ENCODE measurements around the gene DNAH10. TPM values are rescaled to one million over a fixed set of nuclear protein-coding genes. Genes with fewer than 3 reads are reported as not detected.
"Not testable (repeated sequence)": the region's sequence is repeated elsewhere in the genome, so short reads cannot be mapped to it uniquely, and the experiment has no call there.

The DNAH10 gene
- total and polyA plus RNA-seq, 8 donors = 0.02 to 0.59 (median 0.09) TPM; not detected in 1

DNA sequence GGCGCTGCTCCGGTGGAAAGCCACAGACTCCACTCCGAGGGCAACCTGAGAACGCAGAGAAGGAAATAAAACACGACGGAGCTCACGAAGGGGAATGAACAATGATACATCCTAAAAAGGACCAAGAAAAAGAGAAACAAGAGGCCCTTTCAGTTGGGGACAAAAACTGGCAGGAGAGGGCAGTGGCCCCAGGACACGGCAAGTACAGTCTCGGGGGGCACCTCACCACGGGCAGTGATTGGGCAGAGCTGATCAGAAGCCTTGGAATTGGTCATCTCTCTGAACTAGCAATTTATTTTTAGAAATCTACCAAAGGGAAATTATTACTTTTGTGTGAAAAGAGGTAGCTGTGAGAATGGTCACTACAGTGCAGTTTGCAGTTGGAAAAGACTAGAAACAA, 182.6 kb downstream of the DNAH10 start:
- TF ChIP-seq, protein P1, sequence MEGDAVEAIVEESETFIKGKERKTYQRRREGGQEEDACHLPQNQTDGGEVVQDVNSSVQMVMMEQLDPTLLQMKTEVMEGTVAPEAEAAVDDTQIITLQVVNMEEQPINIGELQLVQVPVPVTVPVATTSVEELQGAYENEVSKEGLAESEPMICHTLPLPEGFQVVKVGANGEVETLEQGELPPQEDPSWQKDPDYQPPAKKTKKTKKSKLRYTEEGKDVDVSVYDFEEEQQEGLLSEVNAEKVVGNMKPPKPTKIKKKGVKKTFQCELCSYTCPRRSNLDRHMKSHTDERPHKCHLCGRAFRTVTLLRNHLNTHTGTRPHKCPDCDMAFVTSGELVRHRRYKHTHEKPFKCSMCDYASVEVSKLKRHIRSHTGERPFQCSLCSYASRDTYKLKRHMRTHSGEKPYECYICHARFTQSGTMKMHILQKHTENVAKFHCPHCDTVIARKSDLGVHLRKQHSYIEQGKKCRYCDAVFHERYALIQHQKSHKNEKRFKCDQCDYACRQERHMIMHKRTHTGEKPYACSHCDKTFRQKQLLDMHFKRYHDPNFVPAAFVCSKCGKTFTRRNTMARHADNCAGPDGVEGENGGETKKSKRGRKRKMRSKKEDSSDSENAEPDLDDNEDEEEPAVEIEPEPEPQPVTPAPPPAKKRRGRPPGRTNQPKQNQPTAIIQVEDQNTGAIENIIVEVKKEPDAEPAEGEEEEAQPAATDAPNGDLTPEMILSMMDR (IDR thresholded peaks at IDR 0.05) = no peak
- DNase-seq (no peak), FAIRE-seq (no peak), ATAC-seq (no peak)
- Histone ChIP-seq H3K27ac (no peak overlapping the region), H3K27me3 (no peaks in the 10 kb centered on the region), H3K4me3 (no peak overlapping the region), H3K9me3 (no peaks in the 10 kb centered on the region), H3K4me1 (no peaks in the 10 kb centered on the region), H3K36me3 (peaks cover 0 to 18% (median 0%) of the 10 kb centered on the region in 3 donors)
- 83 to 90% methylated on average over 10 of the region's 10 CpGs for WGBS, 2 donors
- intact Hi-C loops (cut with DNase I) = no loop called here

DNA sequence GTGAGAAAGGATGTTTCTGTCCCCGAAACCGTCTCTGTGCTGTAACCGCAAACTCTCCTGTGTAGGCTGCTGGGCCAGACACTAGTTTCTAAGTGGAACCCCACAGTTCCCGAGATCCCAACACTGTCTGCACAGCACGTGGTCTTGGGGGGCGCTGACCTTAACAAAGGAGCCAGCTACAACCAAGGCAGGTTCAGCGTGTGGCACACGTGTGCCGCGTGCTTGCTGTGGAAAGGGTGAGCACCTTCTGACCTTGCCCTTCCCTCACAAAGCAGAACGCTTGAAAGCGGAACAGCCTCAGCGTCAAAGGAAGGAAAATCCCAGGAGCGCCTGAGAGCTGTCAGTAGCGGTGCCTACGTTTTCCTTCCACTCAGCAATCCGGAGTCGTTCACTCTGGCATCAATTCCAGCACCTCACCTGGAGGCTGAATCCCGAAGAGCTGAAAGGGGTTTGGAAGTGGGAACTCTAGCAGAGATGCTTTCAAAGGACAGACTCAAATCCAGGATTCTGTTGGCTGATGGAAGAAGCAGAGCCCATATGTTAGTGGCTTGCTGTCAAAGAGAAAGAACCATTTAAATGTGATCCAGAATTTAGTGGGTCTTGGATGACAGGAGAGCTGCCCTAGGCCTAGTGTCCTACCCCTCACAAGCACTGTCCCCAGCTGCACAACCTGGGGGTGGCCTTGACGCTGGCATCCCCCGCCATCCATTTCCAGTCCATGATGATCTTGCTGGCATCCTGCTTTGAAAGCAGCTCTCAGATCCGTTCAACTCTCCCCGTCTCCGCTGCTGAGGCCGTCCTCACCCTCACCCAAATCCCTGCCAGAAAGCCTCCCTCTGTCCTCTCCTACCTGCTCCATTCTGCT, 183.4 kb downstream of the DNAH10 start:
- Histone ChIP-seq H3K36me3 (peaks cover 0 to 18% (median 0%) of the 10 kb centered on the region in 3 donors), H3K4me1 (no peaks in the 10 kb centered on the region), H3K4me3 (no peak overlapping the region), H3K27ac (no peak overlapping the region), H3K9me3 (no peaks in the 10 kb centered on the region), H3K27me3 (no peaks in the 10 kb centered on the region)
- no peak for FAIRE-seq
- ATAC-seq = no peak
- WGBS, 2 donors = 89% methylated on average over 25 of the region's 25 CpGs
- intact Hi-C loops (cut with DNase I) = no loop called here
- TF ChIP-seq, protein P1 (IDR thresholded peaks at IDR 0.05) = no peak
- no peak for DNase-seq

DNA sequence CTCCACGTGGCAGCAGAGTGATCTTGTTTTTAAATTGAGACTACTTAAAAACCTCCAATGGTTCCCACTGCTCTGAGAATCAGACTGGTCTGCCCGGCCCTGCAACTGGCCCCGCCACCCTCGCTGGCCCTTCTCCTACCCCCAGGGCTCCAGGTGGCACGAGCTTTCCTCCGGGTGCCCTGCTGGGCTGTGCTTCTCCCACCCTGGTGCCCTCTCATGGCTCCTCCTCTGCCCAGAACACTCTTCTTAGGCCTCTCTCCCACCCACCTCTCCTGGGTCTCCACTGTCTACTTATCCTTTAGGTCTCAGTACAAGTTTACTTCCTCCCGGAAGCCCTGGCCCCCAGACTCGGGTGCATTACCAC, 184.0 kb downstream of the DNAH10 start:
- FAIRE-seq (no peak), ATAC-seq (no peak), DNase-seq (no peak)
- WGBS, 2 donors = 77 to 81% methylated on average over 8 of the region's 8 CpGs
- H3K4me3 ChIP-seq = no peak overlapping the region
- H3K27me3 ChIP-seq = no peaks in the 10 kb centered on the region
- no peaks in the 10 kb centered on the region for H3K4me1 ChIP-seq
- intact Hi-C loops (cut with DNase I) = no loop called here
- no peaks in the 10 kb centered on the region for H3K9me3 ChIP-seq
- TF ChIP-seq, protein P1 (IDR thresholded peaks at IDR 0.05) = no peak
- H3K36me3 ChIP-seq = peaks cover 0 to 18% (median 0%) of the 10 kb centered on the region in 3 donors
- H3K27ac ChIP-seq = no peak overlapping the region

DNA sequence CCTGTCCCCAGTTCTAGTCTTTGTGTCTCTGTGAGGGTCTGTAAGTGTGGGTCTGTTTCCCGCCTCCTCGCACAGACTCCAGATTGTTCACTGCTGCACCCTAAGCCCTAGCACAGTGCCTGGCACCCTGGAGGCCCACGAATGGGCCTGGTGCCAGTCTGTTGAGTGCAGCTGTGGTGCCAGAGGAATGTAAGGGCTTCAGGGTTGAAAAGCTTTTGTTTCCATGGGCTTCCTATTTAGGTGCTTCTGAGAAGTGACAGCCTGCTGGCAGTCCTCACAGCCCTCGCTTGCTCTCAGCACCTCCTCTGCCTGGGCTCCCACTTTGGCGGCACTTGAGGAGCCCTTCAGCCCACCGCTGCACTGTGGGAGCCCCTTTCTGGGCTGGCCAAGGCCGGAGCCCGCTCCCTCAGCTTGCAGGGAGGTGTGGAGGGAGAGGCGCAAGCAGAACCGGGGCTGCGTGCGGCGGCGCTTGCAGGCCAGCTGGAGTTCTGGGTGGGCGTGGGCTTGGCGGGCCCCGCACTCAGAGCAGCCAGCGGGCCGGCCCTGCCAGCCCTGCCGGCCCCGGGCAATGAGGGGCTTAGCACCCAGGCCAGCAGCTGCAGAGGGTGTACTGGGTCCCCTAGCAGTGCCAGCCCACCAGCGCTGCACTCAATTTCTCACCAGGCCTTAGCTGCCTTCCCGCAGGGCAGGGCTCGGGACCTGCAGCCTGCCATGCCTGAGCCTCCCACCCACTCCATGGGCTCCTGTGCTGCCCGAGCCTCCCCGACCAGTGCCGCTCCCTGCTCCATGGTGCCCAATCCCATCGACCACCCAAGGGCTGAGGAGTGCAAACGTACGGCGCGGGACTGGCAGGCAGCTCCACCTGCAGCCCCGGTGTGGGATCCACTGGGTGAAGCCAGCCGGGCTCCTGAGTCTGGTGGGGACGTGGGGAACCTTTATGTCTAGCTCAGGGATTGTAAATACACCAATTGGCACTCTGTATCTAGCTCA, 184.7 kb downstream of the DNAH10 start:
- H3K4me3 ChIP-seq; DNase-seq; FAIRE-seq; ATAC-seq; H3K9me3 ChIP-seq; H3K27ac ChIP-seq; H3K27me3 ChIP-seq; H3K4me1 ChIP-seq; intact Hi-C loops (cut with DNase I): not testable (repeated sequence)
- H3K36me3 ChIP-seq = peaks cover 0 to 14% (median 0%) of the 10 kb centered on the region in 3 donors
- 89 to 92% methylated on average over 26 to 34 of the region's 35 CpGs for WGBS, 2 donors

DNA sequence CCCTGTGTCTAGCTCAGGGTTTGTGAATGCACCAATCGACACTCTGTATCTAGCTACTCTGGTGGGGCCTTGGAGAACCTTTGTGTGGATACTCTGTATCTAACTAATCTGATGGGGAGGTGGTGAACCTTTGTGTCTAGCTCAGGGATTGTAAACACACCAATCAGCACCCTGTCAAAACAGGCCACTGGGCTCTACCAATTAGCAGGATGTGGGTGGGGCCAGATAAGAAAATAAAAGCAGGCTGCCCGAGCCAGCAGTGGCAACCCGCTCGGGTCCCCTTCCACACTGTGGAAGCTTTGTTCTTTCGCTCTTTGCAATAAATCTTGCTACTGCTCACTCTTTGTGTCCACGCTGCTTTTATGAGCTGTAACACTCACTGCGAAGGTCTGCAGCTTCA, 185.4 kb downstream of the DNAH10 start:
- H3K27me3 ChIP-seq; DNase-seq; H3K36me3 ChIP-seq; ATAC-seq; H3K4me1 ChIP-seq; FAIRE-seq; intact Hi-C loops (cut with DNase I); H3K9me3 ChIP-seq; H3K4me3 ChIP-seq; H3K27ac ChIP-seq: not testable (repeated sequence)
- 88 to 95% methylated on average over 6 to 7 of the region's 7 CpGs for WGBS, 2 donors
